Measurements from ENCODE around the gene CD300H. TPM values are rescaled to one million over a fixed set of nuclear protein-coding genes. Genes with fewer than 3 reads are reported as not detected.

The CD300H gene
- total and polyA plus RNA-seq, 2 donors from 2014 or later = 2.0 TPM; not detected in 1

- no peak overlapping the region for H3K4me3 ChIP-seq (ENCODE audit: low read length in 3 of 3)
- H3K9ac ChIP-seq (ENCODE audit: low read length in 3 of 3) = no peak overlapping the region
- intact Hi-C loops (cut with DNase I) = no loop called here
- no peaks in the 10 kb centered on the region for H3K4me1 ChIP-seq (ENCODE audit: control insufficient read depth in 2 of 3, insufficient read depth in 2 of 3, low read depth in 1 of 3, low read length in 3 of 3)
- no peak overlapping the region for H3K27ac ChIP-seq (ENCODE audit: low read depth in 2 of 2, low read length in 2 of 2)
- no peaks in the 10 kb centered on the region for H3K36me3 ChIP-seq (ENCODE audit: control insufficient read depth in 2 of 3, insufficient read depth in 3 of 3, low read length in 3 of 3)
- H3K27me3 ChIP-seq (ENCODE audit: control insufficient read depth, insufficient read depth, low read length) = no peaks in the 10 kb centered on the region
- peaks cover 0 to 7% (median 0%) of the 10 kb centered on the region in 3 donors for H3K9me3 ChIP-seq (ENCODE audit: control insufficient read depth in 2 of 3, insufficient read depth in 1 of 3, low read length in 3 of 3)
- FAIRE-seq (no peak), DNase-seq (no peak)
- TF ChIP-seq CTCF (IDR thresholded peaks at IDR 0.05; ENCODE audit: borderline replicate concordance, extremely low read depth, insufficient read depth) = no peak
These were observed 50.6 kb downstream of the CD300H start for GRCh38 chr17:74516561-74517328.

GRCh38 chr17:74515941-74516340 is 51.4 kb downstream of the CD300H start:
- DNase-seq (no peak), FAIRE-seq (no peak)

GRCh38 chr17:74514632-74515334 is 52.5 kb downstream of the CD300H start:
- no peak overlapping the region for H3K9ac ChIP-seq (ENCODE audit: low read length in 3 of 3)
- peaks cover 0 to 7% (median 0%) of the 10 kb centered on the region in 3 donors for H3K9me3 ChIP-seq (ENCODE audit: control insufficient read depth in 2 of 3, insufficient read depth in 1 of 3, low read length in 3 of 3)
- H3K4me1 ChIP-seq (ENCODE audit: control insufficient read depth in 2 of 3, insufficient read depth in 2 of 3, low read depth in 1 of 3, low read length in 3 of 3) = no peaks in the 10 kb centered on the region
- H3K27me3 ChIP-seq (ENCODE audit: control insufficient read depth, insufficient read depth, low read length) = no peaks in the 10 kb centered on the region
- H3K27ac ChIP-seq (ENCODE audit: low read depth in 2 of 2, low read length in 2 of 2) = no peak overlapping the region
- H3K4me3 ChIP-seq (ENCODE audit: low read length in 3 of 3) = peak overlapping the region in 1 of 3 donors; percentile 18
- intact Hi-C loops (cut with DNase I) = no loop called here
- DNase-seq (peak in 2 of 5 donors; percentile 18 to 47), FAIRE-seq (no peak)
- no peaks in the 10 kb centered on the region for H3K36me3 ChIP-seq (ENCODE audit: control insufficient read depth in 2 of 3, insufficient read depth in 3 of 3, low read length in 3 of 3)
- no peak for TF ChIP-seq CTCF (IDR thresholded peaks at IDR 0.05; ENCODE audit: borderline replicate concordance, extremely low read depth, insufficient read depth)

More at GRCh38 chr17:74515941-74516340, 51.4 kb downstream of the CD300H start:
- Histone ChIP-seq H3K4me1 (ENCODE audit: control insufficient read depth in 2 of 3, insufficient read depth in 2 of 3, low read depth in 1 of 3, low read length in 3 of 3) (no peaks in the 10 kb centered on the region), H3K27me3 (ENCODE audit: control insufficient read depth, insufficient read depth, low read length) (no peaks in the 10 kb centered on the region), H3K27ac (ENCODE audit: low read depth in 2 of 2, low read length in 2 of 2) (no peak overlapping the region), H3K9me3 (ENCODE audit: control insufficient read depth in 2 of 3, insufficient read depth in 1 of 3, low read length in 3 of 3) (peaks cover 0 to 7% (median 0%) of the 10 kb centered on the region in 3 donors), H3K4me3 (ENCODE audit: low read length in 3 of 3) (no peak overlapping the region), H3K9ac (ENCODE audit: low read length in 3 of 3) (no peak overlapping the region), H3K36me3 (ENCODE audit: control insufficient read depth in 2 of 3, insufficient read depth in 3 of 3, low read length in 3 of 3) (no peaks in the 10 kb centered on the region)
- TF ChIP-seq CTCF (IDR thresholded peaks at IDR 0.05; ENCODE audit: borderline replicate concordance, extremely low read depth, insufficient read depth) = no peak
- intact Hi-C loops (cut with DNase I) = no loop called here

All from kidney (tissue), 14 donors.